ENCODE results near the gene UBE3C.

- TF ChIP-seq GATA3 (IDR thresholded peaks at IDR 0.05; ENCODE audit: low read depth, low read length) (no peak), GATA2 (IDR thresholded peaks at IDR 0.05; ENCODE audit: low read depth, low read length) (no peak)
Measured at GRCh38 chr7:157138101-157138423, 664 bp upstream of the UBE3C start.
